HG03378 (cell line): ENCODE results near the gene RBM6.
"Not testable (repeated sequence)": the region's sequence is repeated elsewhere in the genome, so short reads cannot be mapped to it uniquely, and the experiment has no call there.

Experiments
- ATAC-seq: cut with Tn5 transposase; IDR thresholded peaks from one replicate; pipeline ENCODE4 v1.9.1; 2021; ENCODE audit warnings: mild to moderate bottlenecking, moderate library complexity; ENCODE audit not compliant: unreplicated experiment

RBM6 gene

DNA sequence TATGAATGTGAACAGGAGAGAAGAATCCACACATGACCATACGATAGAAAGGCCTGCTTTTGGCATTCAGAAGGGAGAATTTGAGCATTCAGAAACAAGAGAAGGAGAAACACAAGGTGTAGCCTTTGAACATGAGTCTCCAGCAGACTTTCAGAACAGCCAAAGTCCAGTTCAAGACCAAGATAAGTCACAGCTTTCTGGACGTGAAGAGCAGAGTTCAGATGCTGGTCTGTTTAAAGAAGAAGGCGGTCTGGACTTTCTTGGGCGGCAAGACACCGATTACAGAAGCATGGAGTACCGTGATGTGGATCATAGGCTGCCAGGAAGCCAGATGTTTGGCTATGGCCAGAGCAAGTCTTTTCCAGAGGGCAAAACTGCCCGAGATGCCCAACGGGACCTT, 28.4 kb downstream of the RBM6 start:
- no peak for ATAC-seq

DNA sequence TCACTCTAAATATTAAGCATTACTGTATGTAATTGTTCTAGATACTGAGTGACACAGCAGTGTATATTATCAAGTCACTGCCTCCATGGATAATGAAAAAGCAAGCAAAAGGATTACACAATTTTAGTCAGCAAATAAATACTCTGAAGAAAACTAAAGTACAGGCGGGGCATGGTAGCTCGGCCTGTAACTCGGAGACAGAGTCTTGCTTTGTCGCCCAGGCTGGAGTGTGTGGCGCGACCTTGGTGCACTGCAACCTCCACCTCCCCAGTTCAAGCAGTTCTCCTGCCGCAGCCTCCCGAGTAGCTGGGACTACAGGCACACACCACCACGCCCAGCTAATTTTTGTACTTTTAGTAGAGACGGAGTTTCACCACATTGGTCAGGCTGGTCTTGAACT, 32.7 kb downstream of the RBM6 start:
- no peak for ATAC-seq

DNA sequence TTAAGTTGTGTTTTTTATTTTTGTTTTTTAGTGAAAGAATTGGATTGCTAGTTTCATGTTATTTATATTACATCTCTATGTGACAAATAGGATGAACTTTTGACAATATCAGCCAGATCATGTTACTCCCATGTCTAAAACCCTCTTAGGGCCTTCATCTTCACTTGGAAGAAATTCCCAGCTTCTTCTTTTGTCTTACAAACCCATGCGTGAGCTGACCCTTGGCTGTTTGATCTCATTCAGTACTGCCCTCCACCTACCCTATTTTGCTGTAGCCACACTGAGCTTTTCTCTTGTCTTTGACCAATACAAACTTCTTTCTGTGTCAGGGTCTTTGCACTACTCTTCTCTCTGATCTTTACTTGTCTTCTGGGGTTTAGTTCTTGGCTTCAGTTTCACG, 37.0 kb downstream of the RBM6 start:
- ATAC-seq, result no peak

DNA sequence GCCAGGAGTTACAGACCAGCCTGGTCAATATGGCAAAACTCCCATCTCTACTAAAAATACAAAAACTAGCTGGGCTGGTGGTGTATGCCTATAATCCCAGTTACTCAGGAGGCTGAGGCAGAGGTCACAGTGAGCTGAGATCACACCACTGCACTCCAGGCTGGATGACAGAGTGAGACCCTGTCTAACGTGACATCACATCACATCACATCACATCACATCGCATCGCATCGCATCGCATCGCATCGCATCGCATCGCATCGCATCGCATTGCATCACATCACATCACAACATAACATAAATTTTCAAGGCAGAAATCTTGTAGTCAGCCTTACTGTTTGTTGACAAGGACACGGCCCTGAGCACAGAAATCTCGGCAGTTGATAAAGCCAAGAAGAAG, 44.4 kb downstream of the RBM6 start:
- no peak for ATAC-seq

DNA sequence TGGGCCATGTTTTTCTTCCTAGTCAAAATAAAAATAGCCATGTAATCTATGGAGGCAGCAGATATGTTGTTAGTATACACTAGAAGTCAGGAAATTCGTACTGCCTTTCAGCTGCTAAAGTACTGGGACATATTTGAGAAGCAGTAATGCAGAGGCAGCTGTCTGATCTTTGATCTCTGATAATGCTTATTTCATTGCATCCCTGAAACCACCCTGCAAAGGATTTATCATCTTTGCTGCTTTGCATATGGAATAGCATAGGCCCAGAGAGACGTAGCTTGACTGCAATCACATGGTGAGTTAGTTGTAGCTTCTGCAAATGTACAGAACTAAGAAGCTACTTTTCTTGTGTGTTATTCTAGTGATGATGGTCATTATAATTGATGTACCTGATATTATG, 52.4 kb downstream of the RBM6 start:
- ATAC-seq, result no peak

DNA sequence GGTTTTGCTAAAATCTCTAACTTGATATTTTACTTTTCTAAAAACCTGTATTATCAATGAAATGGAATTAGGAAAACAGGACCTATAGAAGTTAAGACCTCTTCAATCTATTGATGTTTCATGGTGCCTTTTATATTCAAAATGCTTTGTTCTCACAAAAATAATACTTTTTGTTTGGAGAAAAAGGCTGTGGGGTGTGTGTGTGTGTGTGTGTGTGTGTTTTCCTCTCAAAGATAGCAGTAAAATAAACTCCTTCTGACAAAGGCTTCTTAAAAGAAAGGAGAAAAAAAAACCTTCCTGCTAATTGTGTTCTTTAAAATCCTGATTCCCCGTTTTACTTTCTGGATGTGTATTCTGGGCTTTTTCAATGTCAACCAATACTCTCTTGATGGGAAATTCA, 54.5 kb downstream of the RBM6 start:
- no peak for ATAC-seq

DNA sequence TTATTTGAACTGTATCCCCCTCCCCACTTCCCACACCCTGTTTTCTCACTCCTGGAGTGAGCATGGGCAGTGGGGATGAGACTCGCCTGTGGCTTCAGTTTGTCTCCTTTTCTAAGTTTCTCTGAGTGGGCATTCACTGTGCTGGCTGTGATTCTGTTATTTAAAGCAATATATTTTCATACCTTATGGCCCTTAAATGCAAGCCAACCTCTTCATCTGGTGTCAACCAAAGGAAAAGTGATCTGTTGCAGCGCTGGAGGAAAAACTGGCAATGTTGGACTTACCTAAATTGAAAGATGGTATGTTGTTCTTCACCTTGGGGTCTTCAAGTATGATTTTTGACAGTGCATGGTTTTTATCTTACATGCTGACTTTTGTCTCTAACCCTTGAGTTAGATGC, 56.1 kb downstream of the RBM6 start:
- no peak for ATAC-seq

DNA sequence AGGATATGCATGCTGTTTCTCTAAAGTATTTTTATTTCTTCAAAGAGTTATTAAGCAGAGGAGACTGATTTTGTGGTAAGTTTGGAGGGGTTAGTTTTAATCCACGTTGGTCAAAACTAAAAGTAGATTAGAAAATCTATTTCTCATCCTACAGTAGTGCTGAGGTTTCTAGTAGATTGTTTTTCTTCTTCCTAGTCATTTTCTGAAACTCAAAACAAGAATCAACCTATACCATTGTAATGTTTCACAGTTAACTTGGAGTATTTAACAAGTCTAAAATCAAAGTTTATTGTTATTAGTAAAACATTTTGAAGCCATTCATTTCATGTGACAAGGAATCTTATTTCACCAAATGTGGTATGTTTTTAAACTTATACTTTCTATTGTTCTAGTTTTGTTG, 57.9 kb downstream of the RBM6 start:
- no peak for ATAC-seq

DNA sequence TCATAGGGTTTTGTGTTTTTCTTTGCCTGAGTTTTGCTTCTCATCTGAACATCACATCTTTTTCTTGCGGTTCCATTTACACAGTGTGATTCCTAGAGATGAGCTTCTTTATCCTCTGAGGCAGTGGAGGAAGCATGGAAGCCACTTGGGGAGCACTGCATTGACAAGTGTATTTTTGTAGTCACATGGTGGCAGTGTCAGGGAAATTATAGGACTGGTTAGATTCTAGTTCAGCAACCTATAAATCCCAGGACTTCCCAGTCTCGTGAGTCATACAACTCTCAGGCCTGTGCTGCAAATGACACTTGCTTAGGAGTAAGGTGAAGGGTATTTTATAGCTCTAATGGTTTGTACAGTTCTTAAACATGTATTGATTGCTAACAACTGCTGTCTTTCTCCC, 58.4 kb downstream of the RBM6 start:
- ATAC-seq, result no peak

DNA sequence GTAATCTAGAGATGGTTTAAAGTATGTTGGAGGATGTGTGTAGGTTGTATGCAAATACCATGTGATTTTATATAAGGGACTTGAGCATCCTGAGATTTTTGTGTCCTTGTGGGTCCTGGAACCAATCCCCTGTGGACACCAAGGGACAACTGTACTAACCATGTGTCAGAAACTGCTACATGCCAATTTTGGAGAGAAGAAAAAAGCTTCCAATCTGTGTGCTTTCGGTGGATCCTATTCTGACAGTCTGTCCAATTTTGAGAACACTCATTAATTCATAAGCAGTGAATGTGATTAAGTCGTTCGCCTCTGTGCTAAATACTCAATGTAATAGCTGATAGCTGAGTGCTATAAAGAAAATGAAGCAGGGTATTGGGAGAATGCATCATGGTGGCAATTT, 61.6 kb downstream of the RBM6 start:
- ATAC-seq, result no peak

DNA sequence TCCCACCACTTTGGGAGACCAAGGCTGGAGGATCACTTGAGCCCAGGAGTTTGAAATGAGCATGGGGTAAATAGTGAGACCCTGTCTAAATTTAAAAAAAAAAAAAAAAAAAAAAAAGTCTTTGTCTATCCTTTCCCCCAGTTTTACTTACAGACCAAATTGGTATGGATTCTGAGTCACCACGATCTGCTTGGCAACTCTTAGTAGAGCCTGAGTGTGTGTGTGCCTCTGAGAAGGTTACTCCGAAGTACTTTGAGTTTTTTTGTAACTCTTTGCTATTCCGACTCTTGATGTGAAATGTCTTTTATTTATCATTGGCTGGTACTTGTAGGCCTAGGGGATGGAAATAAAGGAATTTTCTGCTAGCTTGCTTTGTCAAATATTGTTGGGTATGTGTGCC, 63.3 kb downstream of the RBM6 start:
- ATAC-seq, result no peak

DNA sequence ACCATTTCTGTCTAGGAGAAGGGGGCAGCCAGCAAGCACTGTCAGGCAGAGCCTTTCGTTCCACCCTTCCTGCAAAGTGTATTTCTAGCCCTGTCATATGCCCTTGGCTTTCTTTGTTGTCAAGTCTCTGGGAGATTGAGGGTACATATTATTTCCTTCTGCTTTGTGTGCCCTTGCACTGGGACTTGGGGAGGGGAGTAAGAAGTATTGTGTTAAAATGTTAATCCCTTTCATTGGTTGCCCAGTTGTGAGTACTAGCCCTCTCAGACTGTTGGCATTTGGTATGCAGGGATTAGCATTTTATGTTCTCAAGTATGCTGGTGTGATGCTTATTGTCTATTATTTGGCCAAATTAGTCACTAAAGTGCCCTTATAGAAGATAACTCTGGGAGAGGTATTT, 63.9 kb downstream of the RBM6 start:
- no peak for ATAC-seq

DNA sequence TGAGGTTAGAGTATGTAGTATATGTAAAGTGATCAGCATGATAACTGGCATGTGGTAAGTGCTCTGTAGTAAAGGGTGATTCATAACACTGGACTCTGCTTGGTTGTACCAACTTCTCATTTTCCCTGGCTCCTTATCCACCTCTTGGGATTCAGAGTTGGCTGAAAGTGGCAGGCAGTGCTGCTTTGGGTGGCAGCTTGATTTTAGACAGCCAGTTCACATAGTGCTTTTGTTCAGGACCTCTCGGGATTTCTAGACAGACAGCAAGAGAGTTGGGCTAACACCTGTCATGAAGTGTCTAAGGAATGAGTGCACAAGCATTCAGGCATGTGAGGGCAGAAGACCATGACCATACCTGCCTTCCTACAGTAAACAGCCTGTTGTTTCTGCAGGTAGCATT, 69.0 kb downstream of the RBM6 start:
- ATAC-seq, result no peak

DNA sequence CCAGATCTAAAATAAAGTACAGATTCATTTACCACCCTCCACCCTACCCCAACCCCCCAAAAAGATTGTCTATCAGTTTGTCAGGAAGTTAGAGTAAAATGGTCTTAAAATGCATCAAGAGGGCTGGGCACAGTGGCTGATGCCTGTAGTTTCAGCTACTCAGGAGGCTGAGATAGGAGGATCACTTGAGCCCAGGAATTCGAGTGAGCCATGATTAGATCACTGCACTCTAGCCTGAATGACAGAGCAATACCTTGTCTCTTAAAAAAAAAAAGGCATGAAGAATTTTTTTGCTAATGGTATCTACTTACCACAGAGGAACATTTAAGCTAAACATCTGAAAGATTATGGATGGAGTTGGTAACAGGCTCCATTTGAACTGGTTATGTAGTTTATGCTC, 71.0 kb downstream of the RBM6 start:
- no peak for ATAC-seq

DNA sequence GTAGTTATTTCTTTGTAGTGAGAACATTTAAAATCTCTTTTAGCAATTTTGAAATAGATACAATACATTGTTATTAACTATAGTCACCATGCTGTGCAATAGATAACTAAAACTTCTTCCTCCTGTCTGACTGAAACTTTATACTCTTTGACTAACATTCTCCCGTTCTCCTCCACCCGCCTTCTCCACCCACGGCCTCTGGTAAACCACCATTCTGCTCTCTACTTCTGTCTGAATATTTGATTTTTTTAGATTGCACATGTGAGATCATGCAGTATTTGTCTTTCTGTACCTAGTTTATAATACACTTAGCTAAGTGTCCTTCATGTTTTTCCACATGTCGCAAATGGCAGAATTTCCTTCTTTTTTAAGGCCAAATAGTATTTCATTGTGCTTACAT, 76.0 kb downstream of the RBM6 start:
- ATAC-seq, result no peak

DNA sequence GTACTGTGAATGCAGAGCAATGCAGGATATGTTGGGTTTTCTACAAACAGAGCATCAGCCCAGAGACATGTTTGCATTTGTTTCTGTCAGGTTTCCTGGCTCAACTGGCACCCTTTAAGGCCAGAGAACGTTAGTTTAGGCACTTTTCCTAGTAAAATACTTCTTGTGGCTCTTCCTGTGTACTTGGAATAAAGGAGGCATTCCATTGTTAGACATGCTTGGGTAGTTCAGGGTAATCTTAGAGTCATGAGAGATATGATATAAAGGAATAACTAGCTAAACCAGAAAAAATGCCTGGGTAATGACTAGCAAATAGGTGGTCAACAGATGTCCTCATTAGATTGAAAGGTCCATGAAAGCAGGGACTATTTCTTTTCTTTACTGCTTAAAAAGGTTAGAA, 88.4 kb downstream of the RBM6 start:
- ATAC-seq, result no peak

DNA sequence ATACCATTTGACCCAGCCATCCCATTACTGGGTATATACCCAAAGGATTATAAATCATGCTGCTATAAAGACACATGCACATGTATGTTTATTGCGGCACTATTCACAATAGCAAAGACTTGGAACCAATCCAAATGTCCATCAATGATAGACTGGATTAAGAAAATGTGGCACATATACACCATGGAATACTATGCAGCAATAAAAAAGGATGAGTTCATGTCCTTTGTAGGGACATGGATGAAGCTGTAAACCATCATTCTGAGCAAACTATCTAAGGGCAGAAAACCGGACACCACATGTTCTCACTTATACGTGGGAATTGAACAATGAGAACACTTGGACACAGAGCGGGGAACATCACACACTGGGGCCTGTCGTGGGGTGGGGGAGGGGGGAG, 91.3 kb downstream of the RBM6 start:
- not testable (repeated sequence) for ATAC-seq

DNA sequence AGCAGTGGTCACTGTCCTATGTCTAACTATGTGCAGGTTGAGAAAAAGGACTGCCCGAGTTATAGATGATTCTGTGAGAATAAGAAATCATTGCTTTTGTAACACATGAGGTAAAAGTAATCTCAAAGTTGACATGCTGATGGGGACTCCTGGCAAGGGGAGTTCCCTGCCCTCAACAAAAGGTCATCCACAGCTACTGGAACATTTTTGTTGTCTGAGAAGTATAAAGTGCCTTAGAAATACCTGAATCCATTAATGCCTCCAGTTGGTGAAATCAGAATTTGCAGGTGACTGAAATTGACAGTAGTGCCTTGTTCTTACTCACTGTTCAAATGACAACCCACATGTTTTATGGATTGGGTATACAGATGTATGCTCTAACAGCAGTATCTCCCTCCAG, 105.0 kb downstream of the RBM6 start:
- no peak for ATAC-seq

DNA sequence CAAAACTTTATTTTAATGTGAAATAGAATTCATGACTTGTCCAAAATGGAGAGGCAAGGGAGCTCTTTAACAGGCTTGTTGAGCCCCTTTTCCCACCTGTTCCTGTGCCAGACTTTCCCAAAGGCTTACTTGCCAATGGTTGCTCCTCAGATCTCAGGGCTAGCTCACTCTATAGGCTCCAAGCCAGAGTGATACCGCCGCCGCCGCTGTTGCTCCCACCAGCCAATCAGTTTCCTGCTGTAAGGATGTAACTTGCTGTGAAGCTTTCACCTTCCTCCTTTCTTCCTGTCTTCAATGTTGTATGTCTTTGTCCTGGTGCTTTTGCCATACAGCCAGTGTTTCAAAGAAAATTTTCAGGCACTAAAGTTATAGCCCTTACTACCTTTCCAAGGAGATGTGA, 107.5 kb downstream of the RBM6 start:
- no peak for ATAC-seq

DNA sequence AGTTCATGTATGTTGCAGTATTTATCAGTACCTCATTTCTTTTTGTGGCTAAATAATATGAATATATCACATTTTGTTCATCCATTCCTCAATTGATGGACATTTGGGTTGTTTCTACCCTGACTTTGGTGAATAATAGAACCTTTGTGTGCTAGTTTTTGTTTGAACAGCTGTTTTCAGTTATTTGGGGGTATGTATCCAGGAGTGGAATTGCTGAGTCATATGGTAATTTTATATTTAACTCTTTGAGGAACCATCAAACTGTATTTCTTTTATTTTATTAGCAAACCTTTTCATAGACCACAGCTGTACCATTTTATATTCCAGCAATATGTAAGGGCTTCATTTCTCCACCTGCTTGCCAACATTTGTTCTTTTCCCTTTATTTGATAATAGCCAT, 110.4 kb downstream of the RBM6 start:
- ATAC-seq, result no peak

DNA sequence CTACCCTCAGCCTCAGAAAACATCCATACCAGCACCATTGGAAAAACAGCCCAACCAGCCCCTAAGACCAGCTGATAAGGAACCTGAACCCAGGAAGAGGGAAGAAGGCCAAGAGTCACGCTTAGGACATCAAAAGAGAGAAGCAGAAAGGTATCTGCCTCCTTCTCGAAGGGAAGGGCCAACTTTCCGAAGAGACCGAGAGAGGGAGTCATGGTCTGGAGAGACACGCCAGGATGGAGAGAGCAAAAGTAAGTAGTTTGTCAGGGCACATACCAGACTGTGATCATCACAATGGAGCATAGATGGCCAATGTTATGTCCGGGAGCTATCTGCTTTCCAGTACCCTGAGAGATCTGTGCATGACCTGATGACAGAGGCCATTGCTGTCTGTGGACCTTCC, 117.8 kb downstream of the RBM6 start:
- no peak for ATAC-seq

DNA sequence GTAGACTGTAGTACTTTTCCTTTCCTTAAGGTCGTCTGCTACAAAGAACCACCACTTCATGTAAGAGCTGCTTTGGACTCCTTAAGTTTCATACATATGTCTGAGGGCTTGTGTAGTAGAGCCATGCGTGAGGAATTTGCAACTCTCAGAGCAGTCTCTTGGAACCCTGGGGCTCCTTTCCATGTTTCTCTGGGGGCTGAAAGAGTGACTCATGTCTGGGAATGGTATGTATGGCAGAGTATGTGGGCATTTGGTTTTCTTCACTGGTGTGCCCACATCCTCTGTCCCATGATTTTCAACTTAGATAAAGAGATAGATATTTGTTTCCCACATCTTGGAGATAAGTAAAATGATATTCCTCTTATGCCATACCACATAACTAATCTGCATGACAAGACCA, 128.2 kb downstream of the RBM6 start:
- no peak for ATAC-seq

DNA sequence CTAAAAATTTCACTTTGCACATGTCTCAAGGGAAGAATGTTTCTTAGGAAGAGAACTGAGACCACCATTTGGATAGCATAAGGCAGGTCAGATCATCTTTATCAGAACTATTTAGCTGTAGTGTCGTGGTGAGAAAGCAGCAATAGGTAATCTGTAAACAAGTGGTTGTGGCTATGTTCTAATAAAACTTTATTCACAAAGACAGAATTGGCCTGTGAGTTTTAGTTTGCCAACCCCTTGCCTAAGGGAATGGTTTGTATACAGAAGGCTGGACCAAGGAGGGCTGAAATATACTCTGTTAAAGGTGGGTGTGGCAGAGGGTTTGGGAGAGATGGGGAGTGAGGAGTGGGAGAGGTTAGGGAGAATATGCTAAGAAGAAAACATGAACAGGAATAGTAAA, 138.1 kb downstream of the RBM6 start:
- no peak for ATAC-seq

DNA sequence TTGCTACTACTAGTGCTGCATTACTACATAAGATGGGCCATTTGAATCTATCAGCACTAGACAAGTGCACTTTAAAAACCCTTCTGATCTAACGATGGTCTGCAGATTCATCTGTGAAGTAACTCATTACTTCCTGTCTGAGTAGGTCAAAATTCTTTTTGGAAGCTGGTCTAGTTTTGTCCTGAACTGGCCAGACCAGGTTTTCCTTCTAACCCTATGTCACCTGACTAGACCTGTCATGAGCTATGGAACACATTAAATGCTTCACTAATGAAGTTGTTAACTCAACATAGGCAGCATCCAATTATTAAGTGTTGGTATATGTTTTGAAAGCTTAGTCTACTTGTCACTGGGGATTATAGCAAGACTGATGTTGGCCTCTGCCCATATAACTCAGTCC, 138.7 kb downstream of the RBM6 start:
- no peak for ATAC-seq
